Nephron (organoid): Measurements from ENCODE around the gene CBLC.

ENCODE experiments used
- H3K27ac Mint-ChIP-seq, 3 experiments: 2 replicates each; pipeline ENCODE4 v1.8.0; 2020; ENCODE audit warnings: mixed read lengths in 3 of 3, mild to moderate bottlenecking in 2 of 3, moderate library complexity in 1 of 3
- H3K27me3 Mint-ChIP-seq: 2 replicates; pipeline ENCODE4 v1.8.0; 2021; ENCODE audit warnings: low read depth, mild to moderate bottlenecking, moderate library complexity, mixed read lengths
- H3K36me3 Mint-ChIP-seq: 2 replicates; pipeline ENCODE4 v1.8.0; 2020; ENCODE audit warnings: low read depth, mixed read lengths
- H3K4me1 Mint-ChIP-seq: 2 replicates; pipeline ENCODE4 v1.8.0; 2020; ENCODE audit warnings: mixed read lengths
- H3K4me3 Mint-ChIP-seq, 3 experiments: 2 replicates each; pipeline ENCODE4 v1.8.0; 2020; ENCODE audit warnings: mild to moderate bottlenecking in 3 of 3, mixed read lengths in 3 of 3, moderate library complexity in 2 of 3
- H3K9me3 Mint-ChIP-seq: 2 replicates; pipeline ENCODE4 v1.8.0; 2020; ENCODE audit warnings: mixed read lengths
- TF ChIP-seq, protein P1 (sequence below), 3 experiments: fragments of 200-600 bp; sonication (generic); IDR thresholded peaks; one replicate each; pipeline ENCODE4 v1.5.0; 2021; ENCODE audit warnings: antibody characterized with exemption in 3 of 3; ENCODE audit not compliant: unreplicated experiment in 3 of 3

Gene CBLC

GRCh38 chr19:44732235-44733014, 45.3 kb upstream of the CBLC start:
- Mint-ChIP-seq H3K9me3 (no peaks in the 10 kb centered on the region), H3K4me1 (peaks cover 5% of the 10 kb centered on the region), H3K36me3 (no peaks in the 10 kb centered on the region), H3K27ac (no peak overlapping the region), H3K4me3 (no peak overlapping the region), H3K27me3 (peaks cover 13% of the 10 kb centered on the region)
- TF ChIP-seq, protein P1, sequence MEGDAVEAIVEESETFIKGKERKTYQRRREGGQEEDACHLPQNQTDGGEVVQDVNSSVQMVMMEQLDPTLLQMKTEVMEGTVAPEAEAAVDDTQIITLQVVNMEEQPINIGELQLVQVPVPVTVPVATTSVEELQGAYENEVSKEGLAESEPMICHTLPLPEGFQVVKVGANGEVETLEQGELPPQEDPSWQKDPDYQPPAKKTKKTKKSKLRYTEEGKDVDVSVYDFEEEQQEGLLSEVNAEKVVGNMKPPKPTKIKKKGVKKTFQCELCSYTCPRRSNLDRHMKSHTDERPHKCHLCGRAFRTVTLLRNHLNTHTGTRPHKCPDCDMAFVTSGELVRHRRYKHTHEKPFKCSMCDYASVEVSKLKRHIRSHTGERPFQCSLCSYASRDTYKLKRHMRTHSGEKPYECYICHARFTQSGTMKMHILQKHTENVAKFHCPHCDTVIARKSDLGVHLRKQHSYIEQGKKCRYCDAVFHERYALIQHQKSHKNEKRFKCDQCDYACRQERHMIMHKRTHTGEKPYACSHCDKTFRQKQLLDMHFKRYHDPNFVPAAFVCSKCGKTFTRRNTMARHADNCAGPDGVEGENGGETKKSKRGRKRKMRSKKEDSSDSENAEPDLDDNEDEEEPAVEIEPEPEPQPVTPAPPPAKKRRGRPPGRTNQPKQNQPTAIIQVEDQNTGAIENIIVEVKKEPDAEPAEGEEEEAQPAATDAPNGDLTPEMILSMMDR (IDR thresholded peaks at IDR 0.05; ENCODE audit: unreplicated experiment in 3 of 3): no peak

GRCh38 chr19:44734357-44734756, 43.3 kb upstream of the CBLC start:
- H3K27ac Mint-ChIP-seq: no peak overlapping the region
- no peaks in the 10 kb centered on the region for H3K36me3 Mint-ChIP-seq
- TF ChIP-seq, protein P1 (IDR thresholded peaks at IDR 0.05; ENCODE audit: unreplicated experiment in 3 of 3): no peak
- H3K4me3 Mint-ChIP-seq: no peak overlapping the region
- peaks cover 8% of the 10 kb centered on the region for H3K4me1 Mint-ChIP-seq
- H3K27me3 Mint-ChIP-seq: peaks cover 17% of the 10 kb centered on the region
- H3K9me3 Mint-ChIP-seq: no peaks in the 10 kb centered on the region

DNA sequence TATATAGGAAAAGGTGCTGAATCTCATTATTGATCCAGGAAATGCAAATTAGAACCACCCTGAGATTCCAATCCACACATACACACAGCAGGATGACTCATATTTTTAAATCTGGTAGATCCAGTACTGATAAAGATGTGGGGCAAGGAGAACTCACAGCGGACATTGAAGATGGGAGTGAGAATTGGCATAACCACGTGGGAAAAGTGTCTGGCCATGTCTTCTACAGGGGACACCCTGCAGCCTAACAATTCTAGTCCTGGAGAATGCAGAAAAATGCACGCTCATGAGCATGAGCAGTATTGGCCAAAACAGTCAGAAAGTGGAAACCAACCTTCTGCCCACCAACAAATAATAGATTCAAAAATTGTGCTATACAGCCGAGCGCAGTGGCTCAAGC, 42.7 kb upstream of the CBLC start:
- Mint-ChIP-seq H3K4me3 (no peak overlapping the region), H3K27ac (peak overlapping the region in 1 of 3 experiments; percentile 41), H3K9me3 (no peaks in the 10 kb centered on the region), H3K4me1 (peaks cover 8% of the 10 kb centered on the region), H3K27me3 (peaks cover 15% of the 10 kb centered on the region), H3K36me3 (no peaks in the 10 kb centered on the region)
- TF ChIP-seq, protein P1 (IDR thresholded peaks at IDR 0.05; ENCODE audit: unreplicated experiment in 3 of 3): no peak

GRCh38 chr19:44737238-44738071, 40.2 kb upstream of the CBLC start:
- TF ChIP-seq, protein P1 (IDR thresholded peaks at IDR 0.05; ENCODE audit: unreplicated experiment in 3 of 3): no peak
- Mint-ChIP-seq H3K9me3 (no peaks in the 10 kb centered on the region), H3K27me3 (peaks cover 7% of the 10 kb centered on the region), H3K4me1 (peaks cover 21% of the 10 kb centered on the region), H3K4me3 (no peak overlapping the region), H3K27ac (no peak overlapping the region), H3K36me3 (no peaks in the 10 kb centered on the region)

GRCh38 chr19:44738136-44738535, 39.6 kb upstream of the CBLC start:
- no peak overlapping the region for H3K4me3 Mint-ChIP-seq
- peak overlapping the region in 1 of 3 experiments; percentile 59 for H3K27ac Mint-ChIP-seq
- H3K4me1 Mint-ChIP-seq: peaks cover 28% of the 10 kb centered on the region
- no peaks in the 10 kb centered on the region for H3K9me3 Mint-ChIP-seq
- TF ChIP-seq, protein P1 (IDR thresholded peaks at IDR 0.05; ENCODE audit: unreplicated experiment in 3 of 3): no peak
- no peaks in the 10 kb centered on the region for H3K36me3 Mint-ChIP-seq
- H3K27me3 Mint-ChIP-seq: peaks cover 4% of the 10 kb centered on the region
